H1 (cell line): Measurements from ENCODE around the gene SLC17A5. TPM values are rescaled to one million over a fixed set of nuclear protein-coding genes. Genes with fewer than 3 reads are reported as not detected.

Source experiments
- CTCF ChIA-PET: fragments of 300-600 bp; sonication (Branson Sonifier 250); formaldehyde crosslinking; loops from one replicate; lab custom pipeline; 2021; ENCODE audit not compliant: partially characterized antibody; lab: Charles Lee
- POLR2A ChIA-PET: fragments of 300-600 bp; sonication (Branson Sonifier 250); formaldehyde crosslinking; loops from one replicate; lab custom pipeline; 2021; ENCODE audit warnings: inconsistent platforms; ENCODE audit not compliant: partially characterized antibody; lab: Charles Lee
- DNase-seq, 2 experiments: peaks; one replicate each; pipeline versions ENCODE4 v3.0.0 to v3.0.0-alpha.2; 2010 to 2022; ENCODE audit warnings: low spot score in 2 of 2, low read depth in 1 of 2, mixed read lengths in 1 of 2
- FAIRE-seq: peaks from 2 replicates; lab custom pipeline; 2011; peaks lifted over from hg19 to GRCh38; lab: Jason Lieb, UNC
- H2AFZ ChIP-seq: 2 replicates; pipeline ENCODE4 v1.8.1; 2012; ENCODE audit warnings: low read length, inconsistent platforms
- H2AK5ac ChIP-seq: 2 replicates; pipeline ENCODE4 v1.6.1; 2013; ENCODE audit warnings: low read depth, low read length
- H2BK120ac ChIP-seq: replicated peaks from 2 replicates; pipeline ENCODE3; 2013; ENCODE audit warnings: low read depth, low read length, inconsistent platforms
- H2BK12ac ChIP-seq: 2 replicates; pipeline ENCODE4 v1.6.1; 2013; ENCODE audit warnings: low read depth, low read length
- H2BK15ac ChIP-seq: 2 replicates; pipeline ENCODE4 v1.6.1; 2013; ENCODE audit warnings: low read length
- H2BK20ac ChIP-seq: 2 replicates; pipeline ENCODE4 v1.6.1; 2013; ENCODE audit warnings: low read length
- H2BK5ac ChIP-seq: 2 replicates; pipeline ENCODE4 v1.6.1; 2013; ENCODE audit warnings: low read depth, low read length
- H3K14ac ChIP-seq: 2 replicates; pipeline ENCODE4 v1.6.1; 2013; ENCODE audit warnings: inconsistent platforms; ENCODE audit not compliant: insufficient read length
- H3K18ac ChIP-seq: 2 replicates; pipeline ENCODE4 v1.6.1; 2013; ENCODE audit warnings: low read length; ENCODE audit errors: extremely low read depth
- H3K23ac ChIP-seq: 2 replicates; pipeline ENCODE4 v1.6.1; 2013; ENCODE audit warnings: inconsistent platforms; ENCODE audit not compliant: insufficient read length
- H3K23me2 ChIP-seq: 2 replicates; pipeline ENCODE4 v1.6.1; 2013; ENCODE audit warnings: low read depth, low read length
- H3K27ac ChIP-seq: 2 replicates; pipeline ENCODE4 v1.6.1; 2011; ENCODE audit warnings: low read depth, low read length, inconsistent platforms
- H3K27me3 ChIP-seq, 4 experiments: replicated peaks in 1 of 4; 1 replicate in 1 of 4; 2 replicates in 3 of 4; pipeline versions ENCODE4 v1.6.1 to v1.8.1; 2011 to 2013; ENCODE audit warnings: low read length in 3 of 4, mild to moderate bottlenecking in 3 of 4, inconsistent platforms in 2 of 4, mixed read lengths in 2 of 4, moderate library complexity in 1 of 4; ENCODE audit not compliant: control insufficient read depth in 3 of 4, insufficient read depth in 3 of 4; ENCODE audit errors: extremely low read depth in 1 of 4
- H3K36me3 ChIP-seq, 4 experiments: 2 replicates each; pipeline versions ENCODE4 v1.6.1 to v1.8.1; 2011 to 2013; ENCODE audit warnings: mild to moderate bottlenecking in 4 of 4, low read length in 3 of 4, moderate library complexity in 2 of 4, control low read depth in 1 of 4, inconsistent platforms in 1 of 4; ENCODE audit not compliant: insufficient read depth in 4 of 4, control insufficient read depth in 2 of 4
- H3K4ac ChIP-seq: replicated peaks from 2 replicates; pipeline ENCODE3; 2013; ENCODE audit warnings: low read length, low read depth, mixed read lengths, inconsistent platforms; ENCODE audit not compliant: insufficient read length
- H3K4me1 ChIP-seq, 4 experiments: replicated peaks in 1 of 4; 1 replicate in 1 of 4; 2 replicates in 3 of 4; pipeline versions ENCODE4 v1.6.1 to v1.8.1; 2011 to 2013; ENCODE audit warnings: low read length in 3 of 4, inconsistent platforms in 2 of 4, mixed read lengths in 1 of 4; ENCODE audit not compliant: insufficient read depth in 4 of 4, control insufficient read depth in 3 of 4
- H3K4me2 ChIP-seq, 2 experiments: 2 replicates each; pipeline versions ENCODE4 v1.6.1 to v1.8.1; 2011 to 2013; ENCODE audit warnings: low read depth in 2 of 2, low read length in 2 of 2, control low read depth in 1 of 2, inconsistent platforms in 1 of 2, mild to moderate bottlenecking in 1 of 2; ENCODE audit not compliant: insufficient read depth in 1 of 2
- H3K4me3 ChIP-seq, 4 experiments: fragments of 200-600, 300-600 bp in 1 of 4; sonication (generic), shearing (Covaris generic), sonication (Bioruptor Twin) in 1 of 4; 2 replicates each; pipeline versions ENCODE4 v1.5.1 to v1.8.1; 2011 to 2016; ENCODE audit warnings: low read length in 4 of 4, low read depth in 3 of 4, control low read depth in 2 of 4, inconsistent platforms in 2 of 4, mild to moderate bottlenecking in 2 of 4, mixed read lengths in 1 of 4, moderate library complexity in 1 of 4; ENCODE audit not compliant: insufficient read depth in 2 of 4; ENCODE audit errors: extremely low read depth in 1 of 4
- H3K56ac ChIP-seq: replicated peaks from 2 replicates; pipeline ENCODE3; 2013; ENCODE audit warnings: low read depth, mild to moderate bottlenecking, mixed read lengths, low read length, inconsistent platforms; ENCODE audit not compliant: insufficient read length
- H3K79me1 ChIP-seq: 2 replicates; pipeline ENCODE4 v1.6.1; 2013; ENCODE audit warnings: low read depth, low read length, control low read depth
- H3K79me2 ChIP-seq, 2 experiments: 2 replicates each; pipeline versions ENCODE4 v1.6.1 to v1.8.1; 2012 to 2013; ENCODE audit warnings: low read length in 2 of 2, mild to moderate bottlenecking in 2 of 2, inconsistent platforms in 1 of 2; ENCODE audit not compliant: insufficient read depth in 2 of 2, control insufficient read depth in 1 of 2
- H3K9ac ChIP-seq, 4 experiments: replicated peaks in 1 of 4; 1 replicate in 1 of 4; 2 replicates in 3 of 4; pipeline versions ENCODE4 v1.6.1 to v1.8.1; 2011 to 2013; ENCODE audit warnings: low read depth in 3 of 4, low read length in 3 of 4, control low read depth in 2 of 4, mild to moderate bottlenecking in 2 of 4, moderate library complexity in 2 of 4, inconsistent platforms in 1 of 4; ENCODE audit errors: extremely low read depth in 1 of 4
- H3K9me3 ChIP-seq, 2 experiments: 2 replicates each; pipeline versions ENCODE4 v1.6.1 to v1.8.1; 2012 to 2013; ENCODE audit warnings: mild to moderate bottlenecking in 2 of 2, moderate library complexity in 2 of 2, control low read depth in 1 of 2, inconsistent platforms in 1 of 2, low read depth in 1 of 2, low read length in 1 of 2, mixed read lengths in 1 of 2; ENCODE audit not compliant: insufficient read depth in 2 of 2
- H4K20me1 ChIP-seq, 2 experiments: replicated peaks in 1 of 2; 2 replicates each; pipeline versions ENCODE3 to v1.8.1; 2011 to 2013; ENCODE audit warnings: inconsistent platforms in 2 of 2, low read length in 2 of 2, mild to moderate bottlenecking in 1 of 2; ENCODE audit not compliant: insufficient read depth in 2 of 2, control insufficient read depth in 1 of 2
- H4K5ac ChIP-seq: 2 replicates; pipeline ENCODE4 v1.6.1; 2013; ENCODE audit warnings: low read length, low read depth, mixed read lengths, inconsistent platforms; ENCODE audit not compliant: insufficient read length
- H4K8ac ChIP-seq: 2 replicates; pipeline ENCODE4 v1.8.0; 2013; ENCODE audit warnings: mild to moderate bottlenecking, moderate library complexity, low read length, inconsistent platforms; ENCODE audit not compliant: insufficient read depth; ENCODE audit errors: extremely low read depth
- H4K91ac ChIP-seq: replicated peaks from 2 replicates; pipeline ENCODE3; 2013; ENCODE audit warnings: low read length, mixed read lengths, inconsistent platforms; ENCODE audit not compliant: insufficient read length
- ASH2L ChIP-seq: fragments of 200-600, 300-600 bp; sonication (generic); IDR thresholded peaks from one replicate; pipeline ENCODE4 v1.7.1; 2017; ENCODE audit warnings: low read length
- CBX5 ChIP-seq: fragments of 300-800, 300-1000 bp; sonication (generic); IDR thresholded peaks from 2 replicates; pipeline ENCODE4 v1.7.1; 2016; ENCODE audit warnings: antibody characterized with exemption, low read length, low read depth
- CTCF ChIP-seq, 3 experiments: IDR thresholded peaks; 1 replicate in 2 of 3; 2 replicates in 1 of 3; pipeline versions ENCODE4 v1.5.1 to v1.6.1; 2011; ENCODE audit warnings: low read length in 3 of 3, mild to moderate bottlenecking in 3 of 3, inconsistent platforms in 2 of 3, low read depth in 1 of 3, moderate library complexity in 1 of 3; ENCODE audit not compliant: insufficient read depth in 1 of 3; ENCODE audit errors: control extremely low read depth in 1 of 3
- EGR1 ChIP-seq: IDR thresholded peaks from 2 replicates; pipeline ENCODE4 v1.6.1; 2011; ENCODE audit warnings: low read depth, low read length, borderline replicate concordance
- FOSL1 ChIP-seq: IDR thresholded peaks from 2 replicates; pipeline ENCODE4 v1.6.1; 2011; ENCODE audit warnings: mild to moderate bottlenecking, low read depth, low read length, moderate library complexity; ENCODE audit not compliant: insufficient read depth
- KDM4A ChIP-seq: IDR thresholded peaks from one replicate; pipeline ENCODE4 v1.7.1; 2012; ENCODE audit warnings: low read depth, mild to moderate bottlenecking, moderate library complexity, low read length, inconsistent platforms; ENCODE audit not compliant: severe bottlenecking
- RAD21 ChIP-seq, 2 experiments: IDR thresholded peaks in 1 of 2; conservative IDR thresholded peaks in 1 of 2; 2 replicates each; pipeline ENCODE4 v1.6.1; 2011; ENCODE audit warnings: low read depth in 2 of 2, low read length in 2 of 2, improper control_type of control experiment in 1 of 2, inconsistent platforms in 1 of 2, mild to moderate bottlenecking in 1 of 2, moderate library complexity in 1 of 2
- SP1 ChIP-seq: IDR thresholded peaks from 2 replicates; pipeline ENCODE4 v1.6.1; 2011; ENCODE audit warnings: low read depth, low read length
- TBP ChIP-seq: IDR thresholded peaks from 2 replicates; pipeline ENCODE4 v1.6.1; 2011; ENCODE audit warnings: low read depth, low read length, improper control_type of control experiment
- YY1 ChIP-seq: IDR thresholded peaks from 2 replicates; pipeline ENCODE4 v1.6.1; 2011; ENCODE audit warnings: low read depth, mild to moderate bottlenecking, low read length
- WGBS, 2 experiments: shearing (Covaris generic) in 1 of 2; methylation state at CpG; one replicate each; pipeline versions ENCODE4 v1.1.6 to v1.1.7; 2013 to 2015; ENCODE audit warnings: low lambda C conversion rate in 2 of 2, mixed read lengths in 2 of 2, inconsistent platforms in 1 of 2, low coverage in 1 of 2, missing lambda C conversion rate in 1 of 2; ENCODE audit not compliant: insufficient replicate concordance in 2 of 2, insufficient coverage in 1 of 2, insufficient read length in 1 of 2; ENCODE audit errors: extremely low coverage in 1 of 2, missing lambda C conversion rate in 1 of 2; 5-methylcytosine and 5-hydroxymethylcytosine counted together
- polyA plus RNA-seq, 7 experiments: library from polyadenylated mRNA; depleted of rRNA in 3 of 7; stranded (reverse) in 5 of 7; unstranded in 2 of 7; fragments of >200 nt in 5 of 7; fragments of 200-250 nt in 2 of 7; gene quantifications; 1 replicate in 5 of 7; 2 replicates in 1 of 7; 4 replicates in 1 of 7; pipeline versions ENCODE4 v1.2.1 to v1.2.3, GENCODE V29; 2011 to 2013; ENCODE audit warnings: missing spikeins in 2 of 7, mixed read lengths in 2 of 7
- total RNA-seq: library from RNA; stranded (reverse); fragmentation: NEBNext Ultra II Directional; extraction: Animal tissue kit (Norgen Biotek cat#: 25700); gene quantifications from 2 replicates; pipeline ENCODE4 v1.2.1, GENCODE V29; 2021

Gene SLC17A5
- total and polyA plus RNA-seq, 2 of the 8 experiments (the other 6 are each of a cell fraction or from before 2014, with no cell fraction given), result 11.0 to 11.9 TPM

GRCh38 chr6:73675466-73676098 lies 21.8 kb upstream of the SLC17A5 start:
- no peak overlapping the region for H4K5ac ChIP-seq
- ChIA-PET POLR2A (interaction anchor here (1.2 to 2.7 kb wide), 2 partner anchors 155 to 160 kb away, joined by 4 to 8 read pairs; partner anchors contain the start of gene EEF1A1), CTCF (interaction anchor here (0.5 to 7.8 kb wide), 24 partner anchors 9 to 1534 kb away, joined by 3 to 89 read pairs (median 4); partner anchors contain the start of gene CD109)
- no peaks in the 10 kb centered on the region for H4K20me1 ChIP-seq
- H3K27ac ChIP-seq, result no peak overlapping the region
- H3K18ac ChIP-seq, result no peak overlapping the region
- no peak overlapping the region for H3K9ac ChIP-seq
- no peak overlapping the region for H2BK12ac ChIP-seq
- no peak overlapping the region for H2BK15ac ChIP-seq
- H2BK20ac ChIP-seq, result no peak overlapping the region
- no peak overlapping the region for H4K91ac ChIP-seq
- no peaks in the 10 kb centered on the region for H3K36me3 ChIP-seq
- H3K4ac ChIP-seq, result no peak overlapping the region
- 56% methylated on average over 4 of the region's 4 CpGs; no CpG with 5 or more reads in 1 of the 2 experiments for WGBS, 2 experiments
- DNase-seq, result peak in 1 of 2 experiments; percentile 87
- no peak overlapping the region for H2BK5ac ChIP-seq
- H3K56ac ChIP-seq, result no peak overlapping the region
- H3K27me3 ChIP-seq, result no peaks in the 10 kb centered on the region
- H3K79me2 ChIP-seq, result no peaks in the 10 kb centered on the region
- no peak overlapping the region for H3K4me3 ChIP-seq
- H3K23me2 ChIP-seq, result no peaks in the 10 kb centered on the region
- no peak overlapping the region for H2AK5ac ChIP-seq
- H3K79me1 ChIP-seq, result no peaks in the 10 kb centered on the region
- peak; percentile 86 for FAIRE-seq
- H2AFZ ChIP-seq, result peak overlapping the region; percentile 72; the same call in 1 of the 2 replicates
- no peak overlapping the region for H3K14ac ChIP-seq
- no peaks in the 10 kb centered on the region for H3K4me1 ChIP-seq
- H2BK120ac ChIP-seq, result no peak overlapping the region
- no peak overlapping the region for H4K8ac ChIP-seq
- no peaks in the 10 kb centered on the region for H3K9me3 ChIP-seq
- H3K23ac ChIP-seq, result no peak overlapping the region
- H3K4me2 ChIP-seq, result no peak overlapping the region
- TF ChIP-seq SP1 (no peak), TBP (no peak), YY1 (0 out of 2 replicates have a peak, but pooled peaks have one; percentile 43), CTCF (IDR thresholded peaks at IDR 0.05; ENCODE audit: control extremely low read depth in 1 of 3, insufficient read depth in 1 of 3, low read depth in 1 of 3, low read length in 3 of 3) (peak; percentile 75 to 96 (median 87)), ASH2L (no peak), RAD21 (IDR thresholded peaks at IDR 0.05 in 1 of 2, conservative IDR thresholded peaks at IDR 0.05 in 1 of 2; ENCODE audit: low read depth in 2 of 2, low read length in 2 of 2) (peak; percentile 83 to 89), FOSL1 (no peak), EGR1 (no peak), KDM4A (no peak), CBX5 (no peak)
